Eye (tissue), 1 donor: ENCODE measurements around the gene EIF2S3.
"Not testable (repeated sequence)": the region's sequence is repeated elsewhere in the genome, so short reads cannot be mapped to it uniquely, and the experiment has no call there.

Source experiments
- DNase-seq: peaks from one replicate; pipeline ENCODE4 v3.0.0-alpha.2; 2015

EIF2S3 gene

DNA sequence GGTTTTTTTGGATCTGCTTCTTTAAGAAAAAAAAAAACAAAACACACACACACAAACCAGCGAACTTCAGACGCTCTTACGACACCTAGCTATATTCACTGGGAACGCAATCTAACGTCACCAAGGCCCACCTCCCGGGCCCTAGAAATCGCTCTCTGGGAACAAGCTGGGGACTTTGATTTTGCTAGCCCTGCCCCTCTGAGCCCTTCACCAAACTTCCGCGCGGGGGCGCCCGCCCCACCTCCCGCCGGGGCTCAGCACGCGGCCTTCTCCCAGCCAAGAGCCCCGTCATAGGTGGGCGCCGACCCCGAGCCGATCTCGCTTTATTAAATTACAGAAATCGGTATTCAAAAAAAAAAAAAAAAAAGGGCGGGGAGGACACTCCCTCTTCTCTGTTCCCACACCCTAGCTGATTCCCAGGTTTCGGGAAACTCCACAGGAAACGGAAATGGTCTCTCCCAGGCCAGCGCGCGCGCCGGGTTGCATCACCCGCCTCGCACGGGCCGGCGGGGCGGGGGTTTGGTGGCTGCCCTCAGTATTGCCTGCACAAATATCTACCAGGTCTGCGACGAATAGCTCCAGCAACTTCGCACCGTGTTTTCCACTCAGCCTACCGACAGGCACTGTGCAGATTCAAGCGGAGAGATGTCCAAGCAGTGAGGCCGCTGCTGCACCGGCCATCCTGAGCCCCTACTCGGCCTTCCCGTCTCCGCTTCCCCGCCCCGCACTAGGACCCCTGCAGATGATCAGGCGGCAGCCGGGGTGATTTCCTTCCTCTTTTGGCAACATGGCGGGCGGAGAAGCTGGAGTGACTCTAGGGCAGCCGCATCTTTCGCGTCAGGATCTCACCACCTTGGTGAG, at the start of gene EIF2S3:
Gene EIF2S3 (plus strand): TSS at position 775 of the 861 bp plus-strand sequence. CDS start 13 bp downstream, at position 788.
- DNase-seq: peak; percentile 96

DNA sequence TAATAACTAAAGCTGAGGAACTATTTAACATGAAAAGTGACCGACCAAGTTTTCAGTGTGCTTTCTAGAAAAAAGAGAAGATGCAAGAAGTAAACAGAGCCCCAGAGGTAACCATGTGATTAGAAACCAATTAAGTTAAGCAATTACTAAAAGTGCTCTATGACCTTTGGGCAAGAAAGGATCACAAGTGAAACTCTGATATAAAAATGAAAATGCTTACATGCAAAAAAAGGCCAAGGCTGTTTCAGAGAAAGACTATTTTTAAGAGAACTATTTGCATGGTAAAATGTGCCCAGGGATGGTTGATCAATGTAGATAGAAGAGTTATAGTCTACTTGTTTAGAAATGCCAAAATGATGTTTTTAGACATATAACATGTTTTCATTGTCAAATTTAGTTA, 49.7 kb upstream of the EIF2S3 start:
- no peak for DNase-seq

DNA sequence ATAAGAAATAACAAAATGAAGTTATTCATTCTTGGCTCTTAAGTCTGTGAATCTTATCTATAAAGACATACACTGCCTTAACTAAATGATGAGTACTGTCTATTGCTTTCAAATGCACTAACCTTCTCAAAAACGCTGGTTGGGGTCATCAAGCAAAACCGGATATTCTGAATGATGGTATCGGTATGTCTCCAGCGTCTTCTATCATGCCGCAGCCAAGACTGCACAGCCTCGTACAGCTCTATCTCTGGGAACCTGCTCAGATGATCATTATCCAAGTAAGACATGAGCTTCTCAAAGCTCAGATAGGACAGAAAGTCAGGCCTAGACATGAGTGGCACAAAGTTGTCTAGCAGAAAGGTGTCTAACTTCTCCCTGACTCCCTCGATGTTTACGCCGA, 48.9 kb upstream of the EIF2S3 start:
- DNase-seq: no peak

DNA sequence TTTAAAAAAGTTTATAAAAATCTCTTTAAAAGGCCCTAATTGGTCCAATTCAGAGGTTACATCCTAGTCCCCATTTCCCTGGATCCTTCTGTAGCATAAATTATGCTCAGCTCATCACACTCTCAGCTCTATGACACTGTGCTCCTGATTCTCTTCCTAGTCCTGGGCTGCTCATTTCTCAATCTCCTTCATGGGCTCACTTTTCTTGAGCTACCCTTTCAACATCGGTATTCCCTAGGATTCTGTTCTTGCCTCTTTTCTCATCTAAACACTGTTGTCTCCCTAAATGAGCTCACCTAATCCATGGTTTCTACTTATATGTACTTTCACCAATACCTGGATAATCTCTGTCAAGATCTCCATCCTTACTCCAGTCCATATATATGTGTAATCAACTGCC, 42.5 kb upstream of the EIF2S3 start:
- DNase-seq: no peak

- DNase-seq: peak; percentile 1
Measured at GRCh38 chrX:24014388-24015018, 40.3 kb upstream of the EIF2S3 start.

DNA sequence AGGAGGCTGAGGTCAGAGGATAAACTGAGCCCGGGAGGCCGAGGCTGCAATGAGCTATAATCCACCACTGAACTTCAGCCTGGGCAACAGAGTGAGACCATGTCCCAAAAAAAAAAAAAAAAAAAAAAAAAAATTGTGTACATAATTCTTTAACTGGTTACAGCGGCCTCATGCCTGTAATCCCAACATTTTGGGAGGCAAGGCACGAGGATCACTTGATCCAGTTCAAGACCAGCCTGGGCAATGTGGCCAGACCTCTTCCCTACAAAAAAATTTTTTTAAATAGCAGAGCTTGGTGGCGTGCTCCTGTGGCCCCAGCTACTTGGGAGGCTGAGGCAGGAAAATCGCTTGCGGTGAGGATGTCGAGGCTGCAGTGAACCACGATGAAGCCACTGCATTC, 37.1 kb upstream of the EIF2S3 start:
- DNase-seq: no peak

DNA sequence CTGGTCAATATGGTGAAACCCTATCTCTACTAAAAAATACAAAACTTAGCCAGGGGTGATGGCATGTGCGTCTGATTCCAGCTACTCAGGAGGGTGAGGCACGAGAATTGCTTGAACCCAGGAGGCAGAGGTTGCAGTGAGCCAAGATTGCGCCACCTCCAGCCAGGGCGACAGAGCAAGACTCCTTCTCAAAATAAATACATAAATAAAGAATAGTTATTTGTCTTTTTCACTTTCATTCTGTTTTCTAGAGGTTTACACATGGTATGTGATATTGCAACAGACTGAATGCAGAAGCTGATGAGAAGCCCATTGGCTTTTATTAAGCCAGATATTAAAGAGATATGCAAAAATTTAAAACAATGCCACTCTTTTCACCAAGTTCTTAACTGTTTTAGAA, 35.9 kb upstream of the EIF2S3 start:
- DNase-seq: no peak

GRCh38 chrX:24019448-24019847, 35.3 kb upstream of the EIF2S3 start:
- DNase-seq: no peak

DNA sequence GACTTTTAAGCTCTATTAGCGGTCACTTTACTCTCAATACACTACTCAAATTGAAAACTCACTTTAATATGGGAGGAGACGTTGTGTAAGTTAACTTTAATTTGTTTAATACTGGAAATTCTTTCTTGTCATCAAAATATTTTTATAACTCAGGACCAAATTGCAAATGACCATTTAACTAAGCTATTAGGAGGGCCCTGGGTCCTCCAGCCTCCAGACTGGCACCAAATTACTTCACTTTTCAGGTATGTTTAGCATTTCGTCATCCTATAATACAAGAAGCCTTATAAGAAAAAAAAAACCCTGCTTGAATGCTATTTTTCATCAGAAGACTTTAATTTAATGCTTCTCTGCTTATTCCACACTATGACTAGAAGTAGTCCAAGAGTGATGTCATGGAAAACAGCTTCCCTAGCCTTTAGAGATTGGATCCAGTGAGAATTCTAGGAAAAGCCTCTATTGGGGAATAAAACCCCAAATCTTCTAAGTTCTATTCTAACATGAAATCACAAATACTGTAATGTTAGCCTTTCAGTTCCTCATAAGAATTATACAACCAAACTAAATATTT, 34.4 kb upstream of the EIF2S3 start:
- DNase-seq: no peak

DNA sequence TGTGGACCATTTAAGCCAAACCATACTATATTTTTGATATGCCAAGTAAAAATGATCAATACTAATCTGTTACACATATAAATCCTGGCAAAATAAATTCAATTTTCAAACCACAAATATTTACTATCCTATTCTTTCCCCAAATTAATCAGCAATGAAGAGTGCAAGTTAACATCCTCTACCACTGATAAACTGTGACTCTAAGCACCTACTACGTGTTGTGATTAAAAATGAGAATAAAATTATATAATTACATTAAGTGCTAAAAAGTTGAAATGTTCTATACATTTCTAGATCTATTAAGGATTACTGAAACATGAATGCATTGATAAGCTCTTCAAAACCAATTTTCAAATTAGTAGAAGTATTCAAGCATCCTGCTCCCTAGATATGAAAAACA, 31.2 kb upstream of the EIF2S3 start:
- DNase-seq: no peak

GRCh38 chrX:24023972-24024669, 30.6 kb upstream of the EIF2S3 start:
- DNase-seq: peak; percentile 61

DNA sequence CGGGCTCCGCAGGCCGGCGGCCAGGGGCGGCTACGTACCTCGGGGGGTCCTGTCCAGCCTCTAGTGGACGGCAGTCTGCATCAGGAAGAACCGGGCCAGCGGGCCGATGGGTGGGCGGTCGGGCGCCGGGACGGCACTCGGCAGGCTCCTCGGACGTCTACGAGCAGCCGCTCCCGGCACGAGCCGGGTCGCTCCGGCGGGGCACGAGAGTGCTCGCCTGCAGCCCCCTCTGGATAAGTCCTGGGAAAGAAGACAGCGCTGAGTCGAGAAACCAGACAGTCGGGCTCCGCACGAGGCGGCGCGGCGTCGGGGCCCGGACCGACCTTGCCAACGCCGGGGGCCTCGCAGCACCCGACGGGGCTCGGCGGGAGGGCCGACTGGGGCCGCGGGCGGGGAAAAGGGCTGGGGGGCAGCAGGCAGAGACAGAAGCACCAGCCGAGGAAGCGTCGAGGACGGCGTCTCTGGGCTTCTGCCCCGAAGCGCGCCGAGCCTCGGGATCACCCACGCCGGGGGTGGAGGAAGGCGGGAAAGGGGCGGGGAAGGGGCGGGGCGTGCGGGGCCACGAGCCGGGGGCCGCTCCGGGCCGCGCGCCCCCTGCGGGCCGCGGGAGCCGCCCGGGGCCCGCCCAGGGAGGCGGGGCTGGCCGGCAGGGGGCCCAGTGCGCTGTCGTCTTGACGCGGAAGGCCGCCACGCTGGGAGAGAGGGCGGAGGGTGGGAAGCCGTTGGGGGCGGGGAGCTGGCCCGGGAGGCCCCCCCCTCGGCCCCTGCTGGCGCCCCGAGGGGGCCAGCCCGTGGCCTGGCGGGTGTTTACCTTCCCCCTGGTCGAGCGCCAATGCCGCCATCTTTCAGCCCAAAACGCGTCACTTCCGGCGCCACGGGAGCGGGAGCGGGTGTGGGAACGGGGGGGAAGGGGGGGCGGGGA, 29.7 kb upstream of the EIF2S3 start:
- peak; percentile 93 for DNase-seq

DNA sequence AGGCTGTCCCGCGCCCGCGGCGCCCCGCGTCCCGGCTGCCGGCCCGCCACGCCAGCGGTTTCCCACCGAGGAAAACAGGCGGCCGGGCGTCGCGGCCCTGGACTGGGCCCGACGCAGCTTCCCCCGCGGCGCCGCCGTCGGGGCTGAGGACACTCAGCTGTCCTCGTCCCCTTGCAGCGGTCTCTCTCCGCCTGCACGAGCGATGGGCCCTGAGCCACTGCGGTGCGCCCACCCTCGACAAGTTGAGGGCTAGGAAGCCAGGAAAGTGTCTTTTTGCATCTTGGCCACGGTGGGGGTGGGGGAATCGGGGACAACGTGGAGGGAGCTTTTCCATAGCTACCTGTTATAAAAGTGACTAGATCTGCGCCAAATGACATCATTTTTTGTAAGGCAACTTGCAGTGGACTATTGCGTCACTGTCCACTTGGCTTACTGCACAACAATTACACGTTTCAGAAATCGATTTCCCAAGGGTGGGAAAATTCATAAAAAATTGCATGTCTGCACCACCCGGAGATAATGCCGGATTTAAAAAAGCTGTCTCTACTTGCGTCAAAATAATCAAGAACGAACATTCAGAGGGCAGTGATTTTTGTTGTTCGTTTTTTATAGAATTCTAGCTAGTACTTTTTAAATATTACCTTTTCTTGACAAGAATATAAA, 28.9 kb upstream of the EIF2S3 start:
- DNase-seq: peak; percentile 81

GRCh38 chrX:24026432-24026831, 28.3 kb upstream of the EIF2S3 start:
- DNase-seq: peak; percentile 51

DNA sequence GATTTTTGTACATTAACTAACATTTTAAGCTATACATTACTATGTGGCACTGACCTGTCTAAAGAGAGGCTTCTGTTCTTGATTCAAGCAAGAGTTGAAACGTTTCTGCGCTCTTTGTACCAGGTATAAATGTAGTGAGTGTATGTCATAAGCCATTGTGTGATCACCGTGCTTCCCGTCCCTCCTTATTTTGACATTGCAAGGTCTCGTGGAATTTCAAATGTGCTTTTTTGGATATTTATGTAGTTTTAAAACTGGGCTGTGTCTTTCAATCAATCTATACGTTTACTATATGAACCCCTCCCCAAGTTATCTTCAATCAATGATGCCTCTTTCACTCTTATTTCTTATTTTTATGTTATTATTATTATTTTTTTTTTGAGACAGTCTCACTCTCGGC, 27.7 kb upstream of the EIF2S3 start, which contains the start of gene KLHL15:
Gene KLHL15 (minus strand): TSS at position 101 of the 400 bp plus-strand sequence. CDS start 20,493 bp downstream, outside the sequence.
- DNase-seq: no peak

DNA sequence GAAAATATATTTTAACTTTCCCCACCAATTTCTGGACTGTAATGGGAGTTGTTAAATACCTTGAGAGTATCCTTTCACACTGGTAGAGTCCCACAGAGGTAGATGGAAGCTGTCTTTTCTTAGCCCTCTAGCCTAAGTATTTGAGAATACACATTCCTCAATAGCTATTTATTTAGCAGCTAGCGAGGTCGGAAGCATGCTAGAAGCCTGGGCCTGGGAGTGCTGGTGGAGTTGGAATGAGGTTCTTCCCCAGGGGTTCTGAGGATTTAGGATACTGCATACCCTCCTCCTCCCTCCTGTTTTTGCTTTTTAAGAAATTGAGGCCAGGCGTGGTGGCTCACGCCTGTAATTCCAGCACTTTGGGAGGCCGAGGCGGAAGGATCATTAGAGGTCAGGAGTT, 26.8 kb upstream of the EIF2S3 start:
- DNase-seq: no peak

DNA sequence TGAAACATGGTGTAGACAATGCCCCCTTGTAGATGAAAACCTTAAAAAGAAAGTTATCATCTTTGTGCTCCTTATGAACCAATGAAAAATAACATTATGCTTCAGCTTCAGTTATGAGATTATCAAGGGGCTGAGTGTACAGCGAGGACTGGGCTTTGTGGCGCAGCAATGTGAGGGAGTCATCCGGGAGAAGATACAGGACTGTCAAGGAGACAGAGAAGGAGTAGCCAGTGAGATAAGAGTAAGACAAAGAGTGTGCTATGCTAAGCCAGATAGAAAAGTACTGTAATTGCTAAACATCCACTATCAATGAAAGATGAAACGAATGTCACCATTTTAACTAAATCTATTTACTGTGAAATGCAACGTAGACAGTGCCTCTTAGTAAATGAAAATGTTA, 24.2 kb upstream of the EIF2S3 start:
- no peak for DNase-seq

DNA sequence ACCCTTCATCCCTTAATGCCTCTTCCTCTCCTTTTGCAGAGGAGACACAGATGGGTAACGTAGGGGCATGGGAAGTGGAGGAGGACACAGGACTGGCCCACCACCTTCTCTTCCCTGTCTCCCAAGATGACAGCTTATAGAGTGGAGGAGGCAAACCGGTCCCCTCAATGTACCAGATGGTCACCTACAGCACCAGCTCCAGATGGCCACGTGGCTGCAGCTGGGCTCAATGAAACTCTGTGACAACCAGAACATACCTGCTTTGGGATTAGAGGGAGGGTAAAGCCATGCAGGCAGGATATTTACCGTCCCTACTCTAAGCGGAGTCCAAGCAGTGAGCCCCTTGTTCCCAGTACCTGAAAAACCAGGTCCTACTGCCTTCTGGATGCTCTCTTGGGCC, 20.3 kb upstream of the EIF2S3 start:
- no peak for DNase-seq

DNA sequence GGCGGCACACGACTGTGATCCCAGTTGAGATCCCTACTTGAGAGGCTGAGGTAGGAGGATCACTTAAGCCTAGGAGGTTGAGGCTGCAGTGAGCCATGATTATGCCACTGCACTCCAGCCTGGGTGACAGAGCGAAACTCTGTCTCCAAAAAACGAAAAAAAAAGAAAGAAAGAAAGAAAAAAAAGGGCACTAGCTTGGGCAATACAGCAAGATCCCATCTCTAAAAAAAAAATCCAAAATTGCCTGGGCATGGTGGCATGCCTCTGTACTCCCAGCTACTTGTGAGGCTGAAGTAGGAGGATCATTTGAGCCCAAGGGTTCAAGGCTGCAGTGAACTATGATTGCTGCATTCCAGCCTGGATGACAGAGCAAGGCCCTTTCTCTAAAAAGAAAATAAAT, 17.0 kb upstream of the EIF2S3 start:
- no peak for DNase-seq

- not testable (repeated sequence) for DNase-seq
Measured at GRCh38 chrX:24046060-24046459, 8.7 kb upstream of the EIF2S3 start.

DNA sequence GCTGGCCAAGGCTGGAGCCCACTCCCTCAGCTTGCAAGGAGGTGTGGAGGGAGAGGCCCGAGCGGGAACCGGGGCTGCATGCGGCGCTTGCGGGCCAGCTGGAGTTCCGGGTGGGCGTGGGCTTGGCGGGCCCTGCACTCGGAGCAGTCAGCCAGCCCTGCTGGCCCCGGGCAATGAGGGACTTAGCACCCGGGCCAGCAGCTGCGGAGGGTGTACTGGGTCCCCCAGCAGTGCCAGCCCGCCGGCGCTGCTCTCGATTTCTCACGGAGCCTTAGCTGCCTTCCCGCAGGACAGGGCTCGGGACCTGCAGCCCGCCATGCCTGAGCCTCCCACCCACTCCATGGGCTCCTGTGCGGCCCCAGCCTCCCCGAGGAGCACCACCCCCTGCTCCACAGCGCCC, 5.1 kb upstream of the EIF2S3 start:
- not testable (repeated sequence) for DNase-seq
